Stimulated activated CD8-positive, alpha-beta memory T cell treated with anti-CD3 and anti-CD28 coated beads, Interleukin-12 subunit alpha, Interleukin-12 subunit beta, amount 100 ng/mL, for 4 hours (primary cell): ENCODE data around the gene LARP1.
"Not testable (repeated sequence)": the region's sequence is repeated elsewhere in the genome, so short reads cannot be mapped to it uniquely, and the experiment has no call there.

Source experiments
- DNase-seq: peaks from one replicate; pipeline ENCODE4 v3.0.0-alpha.2; 2020; ENCODE audit warnings: low read depth

The LARP1 gene

GRCh38 chr5:154735362-154735761, 19.8 kb upstream of the LARP1 start:
- DNase-seq = not testable (repeated sequence)

DNA sequence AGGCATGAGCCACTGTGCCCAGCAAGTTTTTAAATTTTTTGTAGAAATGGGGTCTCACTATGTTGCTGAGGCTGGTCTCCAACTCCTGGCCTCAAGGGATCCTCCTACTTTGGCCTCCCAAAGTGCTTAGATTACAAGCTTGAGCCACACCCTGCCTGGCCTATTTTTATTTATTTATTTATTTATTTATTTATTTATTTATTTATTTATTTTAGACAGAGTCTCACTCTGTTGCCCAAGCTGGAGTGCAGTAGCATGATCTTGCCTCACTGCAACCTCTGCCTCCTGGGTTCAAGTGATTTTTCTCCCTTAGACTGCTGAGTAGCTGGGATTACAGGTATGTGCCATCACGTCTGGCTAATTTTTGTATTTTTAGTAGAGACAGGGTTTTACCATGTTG, 18.8 kb upstream of the LARP1 start:
- DNase-seq = not testable (repeated sequence)

DNA sequence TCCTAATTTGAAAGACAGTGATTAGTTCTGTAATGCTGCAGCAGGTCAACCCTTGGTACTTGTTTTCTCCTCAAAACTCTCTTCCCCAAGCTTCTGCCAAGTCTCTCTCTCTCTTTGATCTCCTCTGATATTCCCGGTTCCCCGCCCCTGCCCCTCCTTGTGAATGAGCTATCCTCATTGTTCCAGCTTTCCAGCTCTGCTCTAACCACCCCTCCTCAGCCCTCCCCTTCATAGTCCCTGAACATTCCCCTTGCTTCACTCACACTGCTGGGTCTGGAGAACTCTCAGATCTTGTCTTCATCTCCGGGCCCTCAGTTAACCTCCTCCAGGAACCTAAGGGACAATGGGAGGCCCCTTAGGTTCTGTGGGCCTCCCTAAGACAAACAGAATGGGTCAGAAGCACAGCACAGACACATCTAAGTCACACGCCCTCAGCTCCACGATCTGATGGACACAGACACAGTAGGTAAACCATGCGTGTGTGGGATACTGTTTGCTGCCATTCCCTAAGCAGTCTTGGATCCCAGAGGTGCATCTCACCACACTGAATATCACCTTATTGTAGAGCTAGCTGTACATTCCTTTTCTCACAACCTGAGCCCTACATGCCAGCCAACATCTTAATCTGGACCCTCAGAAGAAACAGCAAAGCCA, 17.4 kb upstream of the LARP1 start:
- DNase-seq = no peak

- no peak for DNase-seq
Measured at GRCh38 chr5:154740483-154740882, 14.7 kb upstream of the LARP1 start.

DNA sequence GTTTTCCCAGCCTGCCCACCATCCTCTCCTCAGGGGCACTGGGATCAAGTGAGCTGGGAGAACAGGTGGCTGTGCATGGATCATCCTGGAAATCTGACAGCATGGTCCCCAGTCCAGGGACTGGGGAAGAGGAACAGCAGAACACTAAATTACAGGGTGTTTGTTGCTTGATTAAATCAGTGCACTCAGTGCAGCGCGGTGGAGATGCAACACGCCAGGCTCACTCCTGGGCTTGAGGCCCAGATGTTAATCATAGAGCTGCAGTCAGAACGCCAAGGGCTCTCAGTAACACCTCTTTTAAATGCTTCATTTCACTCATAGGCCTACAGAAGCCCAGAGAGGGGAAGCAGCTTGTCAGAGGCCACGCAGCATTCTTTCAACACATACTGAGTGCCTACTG, 14.2 kb upstream of the LARP1 start:
- DNase-seq = no peak

DNA sequence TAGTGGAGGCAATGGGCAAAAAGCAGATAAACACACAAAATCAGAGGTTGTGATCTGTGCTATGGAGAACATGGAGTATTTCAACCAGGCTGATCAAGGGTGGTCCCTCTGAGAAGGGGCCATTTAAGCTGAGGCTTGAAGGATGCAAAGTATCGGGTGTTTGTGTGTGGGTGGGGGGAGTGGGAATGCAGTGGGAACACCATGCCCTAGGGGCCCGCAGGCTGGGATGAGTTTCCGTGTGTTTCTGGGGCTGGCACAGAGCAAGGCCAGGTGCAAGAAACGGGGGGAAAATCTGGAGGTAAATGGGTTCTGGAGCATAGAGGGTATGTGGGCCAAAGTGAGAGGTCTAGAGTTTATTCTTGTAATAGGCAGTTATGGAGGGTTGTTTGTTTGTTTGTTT, 13.8 kb upstream of the LARP1 start:
- no peak for DNase-seq

- no peak for DNase-seq
Measured at GRCh38 chr5:154743812-154744211, 11.4 kb upstream of the LARP1 start.

- no peak for DNase-seq
Measured at GRCh38 chr5:154745349-154745748, 9.8 kb upstream of the LARP1 start.

DNA sequence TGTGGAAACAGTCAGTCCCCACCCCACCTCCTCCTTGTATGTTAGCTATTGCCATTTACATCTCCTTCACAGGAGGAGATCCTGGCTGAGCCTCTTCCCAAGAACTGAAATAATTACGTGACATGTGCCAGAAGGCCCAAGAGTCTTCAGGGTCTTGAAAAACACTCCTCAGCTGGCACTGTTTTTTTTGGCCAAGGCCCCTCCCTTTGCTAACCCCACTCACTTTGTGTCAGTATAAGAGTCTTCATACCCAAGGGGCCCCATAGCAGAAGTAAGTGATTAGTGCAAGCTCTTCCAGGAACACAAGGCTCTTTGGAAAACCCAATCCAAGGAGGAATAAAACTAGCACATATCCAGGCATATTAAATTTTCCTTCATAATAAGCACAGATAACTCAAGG, 5.7 kb upstream of the LARP1 start:
- DNase-seq = no peak

- not testable (repeated sequence) for DNase-seq
Measured at GRCh38 chr5:154750641-154751040, 4.5 kb upstream of the LARP1 start.

DNA sequence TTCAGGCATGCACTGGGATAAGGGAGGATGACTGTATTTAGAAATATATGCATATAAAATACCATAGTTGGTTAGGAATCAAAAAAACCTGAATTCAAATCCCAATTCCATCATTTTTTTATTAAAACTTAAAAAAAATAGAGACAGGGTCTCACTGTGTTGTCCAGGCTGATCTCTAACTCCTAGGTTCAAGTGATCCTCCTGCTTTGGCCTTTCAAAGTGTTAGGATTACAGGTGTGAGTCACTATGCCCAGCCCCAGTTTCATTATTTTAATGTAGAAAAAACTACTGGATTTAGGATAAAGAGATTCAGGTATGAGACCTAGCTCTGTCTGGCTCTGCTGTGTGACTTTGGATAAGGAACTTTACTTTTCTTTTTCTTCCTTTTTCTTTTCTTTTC, 3.3 kb upstream of the LARP1 start:
- DNase-seq = no peak

DNA sequence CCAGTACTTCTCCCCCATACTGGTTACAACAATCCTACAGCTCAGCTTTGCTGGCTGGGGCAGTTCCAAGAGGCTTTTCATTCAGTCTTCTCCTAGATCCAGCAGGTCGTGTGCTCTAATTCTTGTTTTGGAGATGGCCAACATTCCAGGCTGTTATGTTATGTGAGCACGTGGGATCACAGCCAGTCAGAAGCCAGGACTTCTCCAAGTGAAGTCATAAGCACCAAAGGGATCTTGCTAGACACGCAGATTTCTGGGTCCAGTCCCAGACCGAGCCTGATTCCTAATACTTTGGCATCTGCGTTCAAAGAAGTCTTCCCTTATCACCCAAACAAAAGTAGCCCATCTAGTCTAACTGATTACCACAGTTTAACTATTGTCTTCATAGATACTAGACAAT, 1.4 kb upstream of the LARP1 start:
- DNase-seq = no peak

DNA sequence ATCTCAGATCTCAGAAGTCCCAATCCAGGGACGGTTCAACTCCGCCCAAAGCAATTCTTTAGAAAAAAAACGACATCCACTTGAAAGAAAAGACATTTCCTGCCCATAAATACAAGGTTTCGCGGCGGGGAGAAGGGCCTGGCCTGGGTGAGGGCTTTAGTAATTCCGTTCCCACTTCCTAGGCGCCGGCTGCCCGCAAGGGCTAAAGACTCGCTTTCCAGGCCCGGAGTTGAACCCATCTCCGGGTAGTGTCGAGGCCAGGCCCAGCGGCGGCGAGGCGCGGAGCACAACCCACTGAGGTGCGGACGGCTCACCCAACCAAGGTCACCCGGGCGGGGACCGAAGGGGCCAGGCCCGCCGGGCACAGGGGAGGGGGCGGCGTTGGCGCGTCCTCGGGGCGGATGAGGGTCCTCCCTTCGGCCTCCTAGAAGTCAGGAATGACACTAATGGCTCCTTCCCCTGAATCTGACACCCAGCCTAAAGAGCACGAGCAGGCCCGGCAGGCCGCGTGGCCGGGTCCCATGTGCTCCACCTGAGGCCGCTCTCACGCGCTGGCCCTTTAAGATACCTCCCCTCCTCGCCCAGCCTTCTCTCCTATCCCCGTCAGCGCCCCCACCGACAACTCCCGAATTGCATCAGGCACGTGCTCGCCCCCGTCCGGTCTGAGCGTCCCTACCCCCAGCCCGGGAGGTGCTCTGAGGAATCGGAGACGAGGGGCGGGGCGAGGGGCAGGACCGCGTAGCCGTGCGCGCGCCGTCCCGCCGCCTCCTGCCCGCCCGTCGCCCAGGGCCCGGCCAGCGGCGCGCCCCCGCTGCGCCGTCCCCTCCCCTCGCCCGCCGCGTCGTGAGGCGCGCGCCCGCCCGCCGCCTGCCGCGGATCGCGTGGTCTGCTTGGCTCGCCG, 467 bp upstream of the LARP1 start:
- peak; percentile 98 for DNase-seq

DNA sequence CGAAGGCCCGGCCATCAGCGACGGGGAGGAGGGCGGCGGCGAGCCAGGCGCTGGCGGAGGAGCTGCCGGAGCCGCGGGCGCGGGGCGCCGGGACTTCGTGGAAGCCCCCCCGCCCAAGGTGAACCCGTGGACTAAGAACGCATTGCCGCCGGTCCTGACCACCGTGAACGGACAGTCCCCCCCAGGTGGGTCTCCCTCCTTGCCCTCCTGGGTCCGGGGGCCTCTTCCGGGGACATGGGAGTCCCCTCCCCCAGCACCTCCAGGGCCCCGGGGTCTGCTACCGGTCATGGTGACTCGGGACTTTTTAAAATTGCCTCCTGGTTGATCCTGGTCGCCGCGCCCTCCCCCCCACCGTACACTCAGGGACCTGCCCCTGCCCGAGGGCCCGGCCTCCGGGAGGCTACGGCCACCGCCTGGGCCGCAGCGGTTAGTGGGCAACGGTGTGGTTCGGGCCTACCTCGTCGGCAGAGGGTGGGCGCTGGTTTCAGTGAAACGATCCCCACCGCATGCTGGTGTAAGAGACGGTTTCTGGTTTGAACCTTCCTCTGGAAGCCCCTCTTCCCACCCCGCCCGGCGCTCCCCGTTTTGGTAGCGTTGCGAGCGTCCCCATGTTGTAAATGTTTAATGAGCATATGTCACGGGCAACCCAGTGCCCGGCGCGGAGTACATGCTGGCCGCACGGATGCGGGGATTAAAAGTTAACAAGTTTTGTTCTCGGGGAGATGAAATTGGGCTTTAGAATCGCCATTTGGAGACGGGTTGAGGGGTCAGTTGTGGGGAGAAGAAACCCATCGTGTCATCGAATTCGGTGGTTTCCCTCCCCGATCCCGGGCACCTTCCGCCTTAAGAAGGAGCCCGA, 1.1 kb downstream of the LARP1 start:
- DNase-seq = peak; percentile 21

GRCh38 chr5:154756868-154757813, 2.0 kb downstream of the LARP1 start:
- peak; percentile 43 for DNase-seq

DNA sequence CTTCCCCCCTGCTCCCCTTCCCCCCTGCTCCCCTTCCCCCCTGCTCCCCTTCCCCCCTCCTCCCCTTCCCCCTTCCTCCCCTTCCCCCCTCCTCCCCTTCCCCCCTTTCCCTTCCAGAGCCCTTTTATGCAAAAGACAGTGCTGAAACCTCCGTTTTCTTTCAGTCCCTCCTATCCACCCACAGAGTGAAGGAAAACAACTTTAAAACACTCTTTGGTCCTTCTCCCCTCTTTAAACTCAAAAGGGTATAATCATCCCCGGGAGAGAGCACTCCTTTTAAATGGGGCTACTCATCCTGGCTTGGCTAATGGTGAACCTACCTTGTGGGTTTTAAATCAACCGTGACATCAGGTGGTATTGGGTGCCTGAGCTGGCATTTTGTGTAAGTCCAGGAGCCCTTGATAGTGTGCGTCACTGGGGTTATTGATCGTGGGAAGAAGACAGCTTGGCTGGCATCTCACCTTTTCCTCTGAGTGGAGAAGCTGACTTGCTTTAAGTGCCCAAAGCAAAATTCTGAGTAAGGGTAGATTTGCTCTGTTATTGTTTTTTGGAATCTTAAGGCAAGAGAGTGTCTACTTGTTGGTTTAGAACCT, 2.7 kb downstream of the LARP1 start:
- peak; percentile 18 for DNase-seq

DNA sequence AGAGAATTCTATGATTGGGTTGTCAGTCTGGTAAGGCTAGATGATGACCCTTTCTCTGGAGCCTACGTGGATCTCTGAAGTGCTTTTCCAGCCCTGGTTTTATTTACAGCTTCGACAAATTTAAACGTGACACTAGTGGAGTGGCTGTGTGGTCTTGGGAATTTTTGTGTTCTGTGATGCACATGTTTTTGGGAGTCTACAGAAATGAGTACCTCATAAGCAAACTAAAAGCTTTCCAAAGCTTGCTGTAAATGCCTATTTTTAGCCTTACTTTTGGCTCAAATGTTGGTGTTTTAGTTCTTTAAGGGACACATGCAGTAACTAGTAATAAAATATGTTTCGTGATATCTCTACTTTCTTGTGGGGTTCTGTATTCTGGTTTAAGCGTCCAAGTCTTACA, 3.3 kb downstream of the LARP1 start:
- no peak for DNase-seq

- no peak for DNase-seq
Measured at GRCh38 chr5:154758977-154759376, 3.8 kb downstream of the LARP1 start.

GRCh38 chr5:154759868-154760267, 4.7 kb downstream of the LARP1 start:
- DNase-seq = not testable (repeated sequence)

GRCh38 chr5:154761046-154761736, 6.0 kb downstream of the LARP1 start:
- no peak for DNase-seq
